Progenitor cell of endocrine pancreas (in vitro differentiated cells): ENCODE results near the gene AGL. TPM values are rescaled to one million over a fixed set of nuclear protein-coding genes. Genes with fewer than 3 reads are reported as not detected.

Experiments
- total RNA-seq: library from RNA; stranded (reverse); gene quantifications from 2 replicates; pipeline ENCODE4 v1.2.1, GENCODE V29; 2021

AGL gene
- total RNA-seq, 1 donor from 2014 or later: 26.6 TPM

Other genes with a start within 250 kb of the AGL start
- gene PALMD, start 204.2 kb upstream of the AGL start, total RNA-seq: 4.5 and 7.3 TPM in 2 replicates
- gene FRRS1, start 83.7 kb upstream of the AGL start, total RNA-seq: 7.6 and 8.6 TPM in 2 replicates
- 14.3 and 16.5 TPM in 2 replicates for gene SLC35A3, start 119.6 kb downstream of the AGL start, total RNA-seq